GM23248 (cell line): ENCODE results near the gene ZSCAN5B.

Experiments
- EZH2 ChIP-seq: fragments of 200-600 bp; sonication (generic); IDR thresholded peaks from 2 replicates; pipeline ENCODE4 v1.6.1; 2018; ENCODE audit warnings: antibody characterized with exemption, mild to moderate bottlenecking; ENCODE audit not compliant: insufficient read depth, poor library complexity, severe bottlenecking
- EZH2phosphoT487 ChIP-seq: fragments of 200-600 bp; sonication (generic); IDR thresholded peaks from 2 replicates; pipeline ENCODE4 v1.6.1; 2018; ENCODE audit warnings: antibody characterized with exemption, moderate library complexity, mild to moderate bottlenecking, low read depth; ENCODE audit not compliant: insufficient read depth

- no peak for TF ChIP-seq EZH2
- no peak for TF ChIP-seq EZH2phosphoT487
Observed at GRCh38 chr19:56174550-56174949, 23.0 kb downstream of the ZSCAN5B start.
